HCT116 (cell line): ENCODE results near the gene CALCOCO1.

Experiments used
- CEBPB ChIP-seq: IDR thresholded peaks from 2 replicates; pipeline ENCODE4 v1.6.1; 2012; ENCODE audit warnings: low read depth
- POLR2A ChIP-seq: IDR thresholded peaks from 2 replicates; pipeline ENCODE4 v1.7.0; 2011; ENCODE audit warnings: borderline replicate concordance; ENCODE audit not compliant: insufficient read depth, insufficient read length; ENCODE audit errors: extremely low read depth
- YY1 ChIP-seq: IDR thresholded peaks from 2 replicates; pipeline ENCODE4 v1.6.1; 2011; ENCODE audit warnings: low read length, low read depth, moderate library complexity, mild to moderate bottlenecking; ENCODE audit not compliant: insufficient replicate concordance; ENCODE audit errors: extremely low read depth
- TF ChIP-seq, protein P1 (sequence below), 3 experiments: fragments of 200-600 bp in 1 of 3; sonication (generic) in 1 of 3; IDR thresholded peaks in 2 of 3; conservative IDR thresholded peaks in 1 of 3; 2 replicates each; pipeline ENCODE4 v1.5.1; 2012 to 2017; ENCODE audit warnings: low read depth in 2 of 3, low read length in 2 of 3, antibody characterized with exemption in 1 of 3, borderline replicate concordance in 1 of 3, control low read depth in 1 of 3, mild to moderate bottlenecking in 1 of 3, mixed read lengths in 1 of 3, mixed run types in 1 of 3, moderate library complexity in 1 of 3; ENCODE audit not compliant: insufficient read depth in 1 of 3

DNA sequence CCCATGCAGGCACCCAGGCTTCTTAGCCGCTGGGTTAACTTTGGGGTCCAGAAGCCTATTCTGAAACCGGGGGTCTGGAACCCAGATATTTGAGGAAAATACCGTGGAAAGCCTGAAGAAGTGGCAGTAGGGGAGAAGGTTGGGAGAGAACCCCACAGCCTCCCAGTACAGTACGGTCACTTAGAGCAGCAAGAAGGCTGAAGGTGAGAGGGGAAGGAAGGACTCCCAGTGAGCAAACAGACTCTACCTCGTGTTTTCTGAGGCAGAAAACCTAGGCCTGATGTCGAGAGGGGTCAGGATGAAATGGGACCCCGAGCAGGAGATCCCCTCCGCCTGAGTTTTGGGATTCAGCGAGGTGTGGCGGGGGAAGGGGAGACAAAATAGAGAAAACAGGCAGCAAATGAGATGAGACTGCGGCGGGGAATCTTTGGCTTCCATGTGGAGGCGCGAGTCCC lies 10.7 kb upstream of the CALCOCO1 start:
- TF ChIP-seq CEBPB = no peak
- TF ChIP-seq, protein P1, sequence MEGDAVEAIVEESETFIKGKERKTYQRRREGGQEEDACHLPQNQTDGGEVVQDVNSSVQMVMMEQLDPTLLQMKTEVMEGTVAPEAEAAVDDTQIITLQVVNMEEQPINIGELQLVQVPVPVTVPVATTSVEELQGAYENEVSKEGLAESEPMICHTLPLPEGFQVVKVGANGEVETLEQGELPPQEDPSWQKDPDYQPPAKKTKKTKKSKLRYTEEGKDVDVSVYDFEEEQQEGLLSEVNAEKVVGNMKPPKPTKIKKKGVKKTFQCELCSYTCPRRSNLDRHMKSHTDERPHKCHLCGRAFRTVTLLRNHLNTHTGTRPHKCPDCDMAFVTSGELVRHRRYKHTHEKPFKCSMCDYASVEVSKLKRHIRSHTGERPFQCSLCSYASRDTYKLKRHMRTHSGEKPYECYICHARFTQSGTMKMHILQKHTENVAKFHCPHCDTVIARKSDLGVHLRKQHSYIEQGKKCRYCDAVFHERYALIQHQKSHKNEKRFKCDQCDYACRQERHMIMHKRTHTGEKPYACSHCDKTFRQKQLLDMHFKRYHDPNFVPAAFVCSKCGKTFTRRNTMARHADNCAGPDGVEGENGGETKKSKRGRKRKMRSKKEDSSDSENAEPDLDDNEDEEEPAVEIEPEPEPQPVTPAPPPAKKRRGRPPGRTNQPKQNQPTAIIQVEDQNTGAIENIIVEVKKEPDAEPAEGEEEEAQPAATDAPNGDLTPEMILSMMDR (IDR thresholded peaks at IDR 0.05 in 2 of 3, conservative IDR thresholded peaks at IDR 0.05 in 1 of 3; ENCODE audit: borderline replicate concordance in 1 of 3, insufficient read depth in 1 of 3, low read depth in 2 of 3, low read length in 2 of 3) = no peak
- TF ChIP-seq POLR2A = no peak
- TF ChIP-seq YY1 = no peak
